GM19025 (cell line): Measurements from ENCODE around the gene USP22.

Experiments used
- ATAC-seq: cut with Tn5 transposase; IDR thresholded peaks from one replicate; pipeline ENCODE4 v1.9.1; 2021; ENCODE audit warnings: mild to moderate bottlenecking, low read depth, moderate library complexity; ENCODE audit not compliant: unreplicated experiment

USP22 gene

GRCh38 chr17:20966870-20967269, 75.9 kb downstream of the USP22 start:
- ATAC-seq: no peak

GRCh38 chr17:20965492-20965891, 77.3 kb downstream of the USP22 start:
- no peak for ATAC-seq

- ATAC-seq: no peak
Measured at GRCh38 chr17:20961586-20961985, 81.2 kb downstream of the USP22 start.

DNA sequence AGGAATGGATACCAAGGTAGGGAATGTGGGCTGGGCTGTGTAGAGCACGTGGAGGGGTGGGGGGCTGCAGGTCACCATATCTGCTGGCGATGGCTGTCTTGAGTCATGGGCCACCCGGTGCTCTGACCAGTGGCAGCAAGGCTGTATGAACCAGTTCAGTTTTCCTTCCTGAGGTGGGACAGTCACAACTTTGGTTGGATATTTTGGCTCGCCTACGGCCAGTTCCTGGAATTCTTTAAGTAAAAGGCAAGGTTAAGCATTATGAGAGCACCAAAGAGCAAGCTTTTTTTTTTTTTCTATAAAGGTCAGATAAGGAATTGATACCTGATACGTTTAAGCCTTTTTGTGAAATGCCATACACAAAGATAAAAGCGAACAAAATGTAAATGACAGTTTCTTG, 81.9 kb downstream of the USP22 start:
- ATAC-seq: no peak

DNA sequence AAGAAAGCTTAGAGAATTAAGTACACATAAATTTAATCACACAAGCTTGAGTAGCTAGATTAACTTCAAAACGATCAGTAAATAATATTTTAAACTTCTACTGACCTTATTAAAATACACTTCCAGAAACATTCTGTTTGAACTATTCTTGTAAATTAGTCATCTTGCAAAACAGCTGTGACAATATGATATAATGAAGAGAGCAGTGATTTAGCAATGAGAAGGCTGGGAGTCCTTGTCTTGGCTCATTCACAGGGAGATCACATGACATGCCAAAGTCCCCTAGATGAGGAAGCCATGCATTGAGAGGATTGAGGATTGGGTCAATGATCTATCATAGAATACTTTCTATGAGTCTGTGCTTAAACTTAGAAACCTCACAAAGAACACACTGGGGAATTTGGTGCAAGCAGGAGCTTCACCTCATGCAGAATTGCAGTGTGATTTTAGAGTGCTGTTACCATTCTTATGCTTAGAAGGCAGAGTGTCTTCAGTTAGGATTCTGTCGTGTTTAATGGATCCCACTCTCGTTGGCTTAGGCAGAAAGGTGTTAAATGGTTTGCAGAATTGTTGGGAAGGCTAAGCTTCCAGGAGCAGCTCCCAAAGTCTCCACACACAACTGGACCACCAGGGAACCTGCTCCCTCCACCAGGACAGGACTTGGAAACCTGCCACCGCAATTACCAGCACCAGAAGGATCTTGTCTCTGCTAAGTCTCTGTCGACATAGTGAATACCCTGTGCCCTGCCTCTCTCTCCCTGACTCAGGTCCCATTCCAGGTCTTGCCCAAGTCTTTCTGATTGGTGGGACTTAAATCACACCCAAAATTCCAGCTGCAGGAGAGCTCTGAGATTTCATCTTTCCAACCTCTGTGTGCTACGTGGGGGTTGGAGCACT, 87.1 kb downstream of the USP22 start:
- ATAC-seq: no peak

- no peak for ATAC-seq
Measured at GRCh38 chr17:20954794-20955193, 88.0 kb downstream of the USP22 start.

- no peak for ATAC-seq
Measured at GRCh38 chr17:20952183-20952582, 90.6 kb downstream of the USP22 start.
